Fibroblast of the aortic adventitia (primary cell): Measurements from ENCODE around the gene FAM120AOS. TPM values are rescaled to one million over a fixed set of nuclear protein-coding genes. Genes with fewer than 3 reads are reported as not detected.
"Not testable (repeated sequence)": the region's sequence is repeated elsewhere in the genome, so short reads cannot be mapped to it uniquely, and the experiment has no call there.

ENCODE experiments used
- DNase-seq: peaks from one replicate; pipeline ENCODE4 v3.0.0-alpha.2; 2010; ENCODE audit warnings: low read depth
- H3K4me3 ChIP-seq: 2 replicates; pipeline ENCODE4 v1.5.1; 2011; ENCODE audit warnings: low read depth, mild to moderate bottlenecking, control low read depth, low read length, moderate library complexity
- total RNA-seq: library from RNA; depleted of rRNA; stranded (reverse); fragments of >200 nt; gene quantifications from 2 replicates; pipeline ENCODE4 v1.2.3, GENCODE V29; 2012; ENCODE audit warnings: low replicate concordance
- TF ChIP-seq, protein P1 (sequence below): IDR thresholded peaks from 2 replicates; pipeline ENCODE4 v1.5.1; 2011; ENCODE audit warnings: mild to moderate bottlenecking, low read length, control low read depth, inconsistent platforms; ENCODE audit not compliant: insufficient read depth

The FAM120AOS gene
- total RNA-seq, 1 donor = 44.6 TPM

- TF ChIP-seq, protein P1, sequence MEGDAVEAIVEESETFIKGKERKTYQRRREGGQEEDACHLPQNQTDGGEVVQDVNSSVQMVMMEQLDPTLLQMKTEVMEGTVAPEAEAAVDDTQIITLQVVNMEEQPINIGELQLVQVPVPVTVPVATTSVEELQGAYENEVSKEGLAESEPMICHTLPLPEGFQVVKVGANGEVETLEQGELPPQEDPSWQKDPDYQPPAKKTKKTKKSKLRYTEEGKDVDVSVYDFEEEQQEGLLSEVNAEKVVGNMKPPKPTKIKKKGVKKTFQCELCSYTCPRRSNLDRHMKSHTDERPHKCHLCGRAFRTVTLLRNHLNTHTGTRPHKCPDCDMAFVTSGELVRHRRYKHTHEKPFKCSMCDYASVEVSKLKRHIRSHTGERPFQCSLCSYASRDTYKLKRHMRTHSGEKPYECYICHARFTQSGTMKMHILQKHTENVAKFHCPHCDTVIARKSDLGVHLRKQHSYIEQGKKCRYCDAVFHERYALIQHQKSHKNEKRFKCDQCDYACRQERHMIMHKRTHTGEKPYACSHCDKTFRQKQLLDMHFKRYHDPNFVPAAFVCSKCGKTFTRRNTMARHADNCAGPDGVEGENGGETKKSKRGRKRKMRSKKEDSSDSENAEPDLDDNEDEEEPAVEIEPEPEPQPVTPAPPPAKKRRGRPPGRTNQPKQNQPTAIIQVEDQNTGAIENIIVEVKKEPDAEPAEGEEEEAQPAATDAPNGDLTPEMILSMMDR = peak; percentile 8
- peak; percentile 32 for DNase-seq
- peak overlapping the region; percentile 85 for H3K4me3 ChIP-seq
Observed at GRCh38 chr9:93451849-93452709, 1.3 kb downstream of the FAM120AOS start.

DNA sequence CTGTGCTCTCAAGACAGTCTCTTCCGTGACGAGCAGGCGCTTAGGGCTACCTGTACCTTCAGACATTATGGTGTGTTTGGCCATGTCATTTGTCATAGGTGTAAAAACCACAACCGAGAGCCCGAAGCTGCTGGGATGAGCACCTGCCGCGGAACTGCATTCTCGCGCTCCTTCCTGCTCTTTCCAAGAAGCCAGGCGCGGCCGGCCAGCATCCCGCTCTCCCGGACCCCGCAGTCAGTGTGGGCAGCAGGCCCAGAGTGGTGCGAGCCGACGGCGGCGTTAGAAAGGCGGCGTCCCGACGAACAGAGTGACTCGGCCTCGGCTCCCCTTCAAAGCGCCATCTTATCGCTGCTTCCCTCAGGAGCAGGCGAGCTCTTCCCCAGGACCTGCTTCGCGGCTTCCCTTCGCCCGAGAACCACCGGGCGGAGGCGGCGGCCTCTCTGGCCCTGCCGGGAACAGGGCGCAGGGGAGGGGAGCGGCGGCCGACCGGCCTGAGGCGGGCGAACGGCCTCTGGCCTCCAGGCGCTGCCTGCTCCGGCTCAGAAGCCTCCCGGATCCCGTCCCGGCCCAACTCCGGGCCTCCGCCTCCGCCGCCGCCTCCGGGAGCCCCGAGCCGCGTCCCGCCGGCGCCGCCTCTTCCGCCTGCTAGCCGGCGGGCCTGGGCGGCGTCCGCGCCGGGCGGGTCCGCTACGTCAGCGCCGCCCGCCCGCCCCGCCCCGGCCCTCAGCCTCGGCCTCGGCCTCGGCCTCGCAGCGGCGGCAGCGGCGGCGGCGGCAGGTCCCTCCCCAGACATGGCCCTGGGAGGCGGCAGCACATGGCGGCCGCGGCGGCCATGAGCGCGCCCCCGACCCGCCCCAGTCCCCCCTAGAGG is 2.2 kb downstream of the FAM120AOS start, which contains the start of gene FAM120A:
TSS of gene FAM120A (plus strand) at position 741 of the 871 bp plus-strand sequence. CDS start 231 bp downstream, outside the sequence.
- peak; percentile 58 for DNase-seq
- TF ChIP-seq, protein P1 = no peak
- peak within 1 kb of the TSS; percentile 85 for H3K4me3 ChIP-seq

DNA sequence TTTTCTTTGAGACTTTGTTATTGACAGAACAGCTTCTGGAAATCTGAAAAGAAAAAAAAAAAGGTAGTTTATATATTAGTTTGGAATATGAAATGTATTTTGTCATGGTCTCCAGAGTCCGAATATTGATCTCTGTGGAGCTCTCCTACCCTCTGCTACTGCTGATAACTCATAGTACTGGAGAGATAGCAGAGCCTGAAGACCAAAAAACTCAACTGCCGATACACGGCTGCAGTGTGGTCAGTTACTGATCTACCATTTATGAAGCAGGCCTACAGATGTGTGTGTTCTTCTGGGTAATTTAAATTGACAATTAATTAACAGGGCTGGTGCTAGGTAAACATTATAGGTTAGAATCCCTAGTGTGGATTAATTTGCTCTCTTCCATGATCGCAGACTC is 5.7 kb downstream of the FAM120AOS start:
- H3K4me3 ChIP-seq = no peak overlapping the region
- TF ChIP-seq, protein P1 = no peak

GRCh38 chr9:93446073-93446472 is 7.3 kb downstream of the FAM120AOS start:
- TF ChIP-seq, protein P1 = no peak
- no peak for DNase-seq
- H3K4me3 ChIP-seq = no peak overlapping the region

More for the DNA sequence above, 5.7 kb downstream of the FAM120AOS start:
- no peak for DNase-seq

- DNase-seq = no peak
- TF ChIP-seq, protein P1 = no peak
- no peak overlapping the region for H3K4me3 ChIP-seq
Observed at GRCh38 chr9:93440896-93441580, 12.3 kb downstream of the FAM120AOS start.

- not testable (repeated sequence) for H3K4me3 ChIP-seq
Observed at GRCh38 chr9:93439301-93439700, 14.1 kb downstream of the FAM120AOS start.

DNA sequence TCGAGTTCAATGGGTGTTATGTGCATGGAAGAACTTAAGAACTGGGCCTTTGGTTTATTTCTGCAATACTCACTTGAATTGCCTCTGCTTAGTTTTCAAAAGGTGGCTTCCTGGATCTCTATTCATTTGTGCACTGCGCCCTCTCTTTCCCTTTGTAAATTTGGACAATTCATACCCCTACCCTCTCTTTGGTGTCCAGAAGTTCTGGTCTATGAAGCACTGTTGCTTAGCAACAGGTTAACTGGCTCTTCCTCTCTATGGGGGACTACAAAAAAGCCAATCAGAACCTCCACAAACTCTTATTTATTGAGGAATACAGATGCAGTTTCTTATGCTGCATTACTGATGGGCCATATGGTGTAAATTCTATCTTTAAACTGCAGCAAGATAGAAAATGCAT is 15.4 kb downstream of the FAM120AOS start:
- no peak for DNase-seq
- TF ChIP-seq, protein P1 = no peak
- no peak overlapping the region for H3K4me3 ChIP-seq

More at GRCh38 chr9:93439301-93439700, 14.1 kb downstream of the FAM120AOS start:
- not testable (repeated sequence) for DNase-seq
